HEK293 (cell line): ENCODE results near the gene HASPIN.

Source experiments
- IKZF3 ChIP-seq: fragments of 450-650 bp; IDR thresholded peaks from 2 replicates; pipeline ENCODE4 v1.5.0; 2018; ENCODE audit warnings: missing biosample characterization, mild to moderate bottlenecking, missing genetic modification characterization, moderate library complexity
- KLF10 ChIP-seq: fragments of 450-650 bp; IDR thresholded peaks from 2 replicates; pipeline ENCODE4 v1.5.1; 2018; ENCODE audit warnings: missing biosample characterization, mild to moderate bottlenecking, missing genetic modification characterization
- KLF7 ChIP-seq: fragments of 450-650 bp; formaldehyde crosslinking; IDR thresholded peaks from 2 replicates; pipeline ENCODE4 v1.5.1; 2016; ENCODE audit warnings: missing biosample characterization, missing genetic modification characterization, borderline replicate concordance
- OSR2 ChIP-seq: fragments of 450-650 bp; formaldehyde crosslinking; IDR thresholded peaks from 2 replicates; pipeline ENCODE4 v1.5.1; 2016; ENCODE audit warnings: missing biosample characterization, missing genetic modification characterization
- PRDM2 ChIP-seq: fragments of 450-650 bp; formaldehyde crosslinking; IDR thresholded peaks from 2 replicates; pipeline ENCODE4 v1.5.1; 2016; ENCODE audit warnings: missing biosample characterization, missing genetic modification characterization, borderline replicate concordance
- TCF7L2 ChIP-seq: IDR thresholded peaks from 2 replicates; pipeline ENCODE4 v1.6.1; 2011; ENCODE audit warnings: low read depth, mild to moderate bottlenecking, inconsistent platforms, low read length, moderate library complexity, borderline replicate concordance
- WT1 ChIP-seq: fragments of 450-650 bp; formaldehyde crosslinking; IDR thresholded peaks from 2 replicates; pipeline ENCODE4 v1.5.1; 2016; ENCODE audit warnings: missing biosample characterization, missing genetic modification characterization
- ZBTB21 ChIP-seq: fragments of 450-650 bp; formaldehyde crosslinking; IDR thresholded peaks from 2 replicates; pipeline ENCODE4 v1.5.1; 2017; ENCODE audit warnings: missing biosample characterization, missing genetic modification characterization
- ZIC2 ChIP-seq: fragments of 450-650 bp; formaldehyde crosslinking; IDR thresholded peaks from 2 replicates; pipeline ENCODE4 v1.5.1; 2016; ENCODE audit warnings: missing biosample characterization, missing genetic modification characterization
- ZNF184 ChIP-seq: fragments of 450-650 bp; IDR thresholded peaks from 2 replicates; pipeline ENCODE4 v1.5.1; 2018; ENCODE audit warnings: missing biosample characterization, mild to moderate bottlenecking, missing genetic modification characterization
- ZNF221 ChIP-seq: fragments of 450-650 bp; formaldehyde crosslinking; IDR thresholded peaks from 2 replicates; pipeline ENCODE4 v1.5.1; 2017; ENCODE audit warnings: missing biosample characterization, missing genetic modification characterization, borderline replicate concordance
- ZNF311 ChIP-seq: fragments of 450-650 bp; formaldehyde crosslinking; IDR thresholded peaks from 2 replicates; pipeline ENCODE4 v1.5.1; 2017; ENCODE audit warnings: missing biosample characterization, missing genetic modification characterization, borderline replicate concordance
- ZNF341 ChIP-seq: fragments of 450-650 bp; formaldehyde crosslinking; IDR thresholded peaks from 2 replicates; pipeline ENCODE4; 2016; ENCODE audit warnings: low read depth, missing biosample characterization, missing genetic modification characterization
- ZNF354C ChIP-seq: fragments of 450-650 bp; formaldehyde crosslinking; IDR thresholded peaks from 2 replicates; pipeline ENCODE4 v1.5.1; 2016; ENCODE audit warnings: missing biosample characterization, missing genetic modification characterization, low read depth, borderline replicate concordance
- ZNF488 ChIP-seq: fragments of 450-650 bp; formaldehyde crosslinking; IDR thresholded peaks from 2 replicates; pipeline ENCODE4 v1.5.1; 2016; ENCODE audit warnings: missing biosample characterization, missing genetic modification characterization
- ZNF558 ChIP-seq: fragments of 450-650 bp; formaldehyde crosslinking; IDR thresholded peaks from 2 replicates; pipeline ENCODE4 v1.5.1; 2016; ENCODE audit warnings: missing biosample characterization, missing genetic modification characterization
- ZNF580 ChIP-seq: fragments of 450-650 bp; formaldehyde crosslinking; IDR thresholded peaks from 2 replicates; pipeline ENCODE4 v1.5.1; 2016; ENCODE audit warnings: missing biosample characterization, missing genetic modification characterization
- ZNF585B ChIP-seq: fragments of 450-650 bp; formaldehyde crosslinking; IDR thresholded peaks from 2 replicates; pipeline ENCODE4 v1.5.1; 2016; ENCODE audit warnings: missing biosample characterization, missing genetic modification characterization
- ZNF707 ChIP-seq: fragments of 450-650 bp; formaldehyde crosslinking; IDR thresholded peaks from 2 replicates; pipeline ENCODE4 v1.5.1; 2016; ENCODE audit warnings: missing biosample characterization, missing genetic modification characterization
- ZNF791 ChIP-seq: fragments of 450-650 bp; formaldehyde crosslinking; IDR thresholded peaks from 2 replicates; pipeline ENCODE4 v1.5.1; 2016; ENCODE audit warnings: missing biosample characterization, missing genetic modification characterization
- ZSCAN5A ChIP-seq: fragments of 450-650 bp; formaldehyde crosslinking; IDR thresholded peaks from 2 replicates; pipeline ENCODE4 v1.5.1; 2016; ENCODE audit warnings: missing biosample characterization, missing genetic modification characterization
- TF ChIP-seq, protein P1 (sequence below): fragments of 450-650 bp; formaldehyde crosslinking; IDR thresholded peaks from 2 replicates; pipeline ENCODE4 v1.5.1; 2017; ENCODE audit warnings: missing biosample characterization, missing genetic modification characterization
- TF ChIP-seq, protein P2 (sequence below): fragments of 450-650 bp; formaldehyde crosslinking; IDR thresholded peaks from 2 replicates; pipeline ENCODE4 v1.5.1; 2016; ENCODE audit warnings: missing biosample characterization, missing genetic modification characterization

The HASPIN gene

DNA sequence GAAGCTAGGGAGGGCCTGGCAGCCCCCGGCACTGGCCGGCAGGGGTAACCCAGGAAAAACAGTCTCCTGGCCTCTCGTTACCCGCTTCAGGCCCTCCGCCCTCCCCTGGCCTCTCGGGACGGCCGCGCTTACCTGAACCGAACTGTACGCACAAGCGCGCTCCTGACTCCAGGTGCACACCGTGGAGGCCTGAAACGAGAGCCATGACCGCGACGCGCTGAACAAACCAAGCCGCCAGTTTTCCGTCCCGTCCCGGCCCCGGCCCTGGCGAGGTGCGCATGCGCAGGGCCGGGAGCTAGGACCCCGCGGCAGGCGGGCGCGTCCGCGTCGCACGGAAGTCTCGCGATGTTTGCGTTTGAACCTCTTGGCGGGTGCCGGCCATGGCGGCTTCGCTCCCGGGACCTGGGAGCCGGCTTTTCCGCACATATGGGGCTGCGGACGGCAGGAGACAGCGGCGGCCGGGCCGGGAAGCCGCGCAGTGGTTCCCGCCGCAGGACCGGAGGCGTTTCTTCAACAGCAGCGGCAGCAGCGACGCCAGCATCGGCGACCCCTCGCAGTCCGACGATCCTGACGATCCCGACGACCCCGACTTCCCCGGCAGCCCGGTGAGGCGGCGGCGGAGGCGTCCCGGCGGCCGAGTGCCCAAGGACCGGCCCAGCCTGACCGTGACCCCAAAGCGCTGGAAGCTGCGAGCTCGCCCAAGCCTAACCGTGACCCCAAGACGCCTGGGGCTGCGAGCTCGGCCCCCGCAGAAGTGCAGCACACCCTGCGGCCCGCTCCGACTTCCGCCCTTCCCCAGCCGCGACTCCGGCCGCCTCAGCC is at the start of gene HASPIN (continued):
- TF ChIP-seq PRDM2 = no peak
- peak; percentile 74; the same call in 1 of the 2 replicates for TF ChIP-seq KLF10
- TF ChIP-seq KLF7 (tag by site-specific recombination) = 0 out of 2 replicates have a peak, but pooled peaks have one; percentile 62
- TF ChIP-seq ZNF585B (tag by site-specific recombination) = 0 out of 2 replicates have a peak, but pooled peaks have one; percentile 9
- no peak for TF ChIP-seq ZIC2 (tag by site-specific recombination)
- TF ChIP-seq ZNF488 (tag by site-specific recombination) = 0 out of 2 replicates have a peak, but pooled peaks have one; percentile 43
- no peak for TF ChIP-seq ZNF221 (tag by site-specific recombination)
- TF ChIP-seq ZNF791 (tag by site-specific recombination) = no peak
- no peak for TF ChIP-seq ZNF707 (tag by site-specific recombination)
- TF ChIP-seq, protein P1, sequence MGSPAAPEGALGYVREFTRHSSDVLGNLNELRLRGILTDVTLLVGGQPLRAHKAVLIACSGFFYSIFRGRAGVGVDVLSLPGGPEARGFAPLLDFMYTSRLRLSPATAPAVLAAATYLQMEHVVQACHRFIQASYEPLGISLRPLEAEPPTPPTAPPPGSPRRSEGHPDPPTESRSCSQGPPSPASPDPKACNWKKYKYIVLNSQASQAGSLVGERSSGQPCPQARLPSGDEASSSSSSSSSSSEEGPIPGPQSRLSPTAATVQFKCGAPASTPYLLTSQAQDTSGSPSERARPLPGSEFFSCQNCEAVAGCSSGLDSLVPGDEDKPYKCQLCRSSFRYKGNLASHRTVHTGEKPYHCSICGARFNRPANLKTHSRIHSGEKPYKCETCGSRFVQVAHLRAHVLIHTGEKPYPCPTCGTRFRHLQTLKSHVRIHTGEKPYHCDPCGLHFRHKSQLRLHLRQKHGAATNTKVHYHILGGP (tag by site-specific recombination) = no peak
- 0 out of 2 replicates have a peak, but pooled peaks have one; percentile 17 for TF ChIP-seq ZSCAN5A (tag by site-specific recombination)
- TF ChIP-seq ZNF341 (tag by site-specific recombination) = no peak
- TF ChIP-seq OSR2 (tag by site-specific recombination) = no peak
- no peak for TF ChIP-seq IKZF3 (tag by site-specific recombination)
- peak; percentile 54; the same call in 1 of the 2 replicates for TF ChIP-seq ZNF580 (tag by site-specific recombination)
- TF ChIP-seq ZBTB21 (tag by site-specific recombination) = no peak
- TF ChIP-seq ZNF558 (tag by site-specific recombination) = no peak
- no peak for TF ChIP-seq TCF7L2
- TF ChIP-seq, protein P2, sequence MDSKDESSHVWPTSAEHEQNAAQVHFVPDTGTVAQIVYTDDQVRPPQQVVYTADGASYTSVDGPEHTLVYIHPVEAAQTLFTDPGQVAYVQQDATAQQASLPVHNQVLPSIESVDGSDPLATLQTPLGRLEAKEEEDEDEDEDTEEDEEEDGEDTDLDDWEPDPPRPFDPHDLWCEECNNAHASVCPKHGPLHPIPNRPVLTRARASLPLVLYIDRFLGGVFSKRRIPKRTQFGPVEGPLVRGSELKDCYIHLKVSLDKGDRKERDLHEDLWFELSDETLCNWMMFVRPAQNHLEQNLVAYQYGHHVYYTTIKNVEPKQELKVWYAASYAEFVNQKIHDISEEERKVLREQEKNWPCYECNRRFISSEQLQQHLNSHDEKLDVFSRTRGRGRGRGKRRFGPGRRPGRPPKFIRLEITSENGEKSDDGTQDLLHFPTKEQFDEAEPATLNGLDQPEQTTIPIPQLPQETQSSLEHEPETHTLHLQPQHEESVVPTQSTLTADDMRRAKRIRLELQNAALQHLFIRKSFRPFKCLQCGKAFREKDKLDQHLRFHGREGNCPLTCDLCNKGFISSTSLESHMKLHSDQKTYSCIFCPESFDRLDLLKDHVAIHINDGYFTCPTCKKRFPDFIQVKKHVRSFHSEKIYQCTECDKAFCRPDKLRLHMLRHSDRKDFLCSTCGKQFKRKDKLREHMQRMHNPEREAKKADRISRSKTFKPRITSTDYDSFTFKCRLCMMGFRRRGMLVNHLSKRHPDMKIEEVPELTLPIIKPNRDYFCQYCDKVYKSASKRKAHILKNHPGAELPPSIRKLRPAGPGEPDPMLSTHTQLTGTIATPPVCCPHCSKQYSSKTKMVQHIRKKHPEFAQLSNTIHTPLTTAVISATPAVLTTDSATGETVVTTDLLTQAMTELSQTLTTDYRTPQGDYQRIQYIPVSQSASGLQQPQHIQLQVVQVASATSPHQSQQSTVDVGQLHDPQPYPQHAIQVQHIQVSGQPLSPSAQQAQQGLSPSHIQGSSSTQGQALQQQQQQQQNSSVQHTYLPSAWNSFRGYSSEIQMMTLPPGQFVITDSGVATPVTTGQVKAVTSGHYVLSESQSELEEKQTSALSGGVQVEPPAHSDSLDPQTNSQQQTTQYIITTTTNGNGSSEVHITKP (tag by site-specific recombination) = peak; percentile 66
- TF ChIP-seq ZNF354C (tag by site-specific recombination) = no peak
- TF ChIP-seq WT1 = peak; percentile 41; the same call in 1 of the 2 replicates
- TF ChIP-seq ZNF311 (tag by site-specific recombination) = no peak
- no peak for TF ChIP-seq ZNF184 (tag by site-specific recombination)
